Spleen (tissue), 7 donors: ENCODE measurements around the gene TROAP.

Experiments used
- POLR2A ChIP-seq, 3 donors: fragments of 450-650 bp; IDR thresholded peaks; one replicate each; pipeline ENCODE4 v1.5.1; 2017; ENCODE audit warnings: antibody characterized with exemption in 3 of 3, mild to moderate bottlenecking in 1 of 3
- POLR2AphosphoS5 ChIP-seq, 3 donors: sonication (generic); formaldehyde crosslinking; IDR thresholded peaks; one replicate each; pipeline ENCODE4 v1.5.1; 2017; ENCODE audit warnings: antibody characterized with exemption in 3 of 3
- TF ChIP-seq, protein P1 (sequence below), 11 experiments: fragments of 200-600 bp in 7 of 11; fragments of 450-650 bp in 4 of 11; sonication (generic) in 4 of 11; IDR thresholded peaks in 8 of 11; conservative IDR thresholded peaks in 3 of 11; 1 replicate in 7 of 11; 2 replicates in 4 of 11; pipeline versions ENCODE4 v1.4.0 to v1.8.0; 2016 to 2021; ENCODE audit warnings: antibody characterized with exemption in 11 of 11, inconsistent platforms in 4 of 11, mild to moderate bottlenecking in 1 of 11
- donor health status: DM: no; HTN: no; CAD: no; lungs with moderate emphysema.
- donor health status: DM: no; HTN: no; CAD: no.
- donor health status: DM: no; HTN: no; CAD: no.

DNA sequence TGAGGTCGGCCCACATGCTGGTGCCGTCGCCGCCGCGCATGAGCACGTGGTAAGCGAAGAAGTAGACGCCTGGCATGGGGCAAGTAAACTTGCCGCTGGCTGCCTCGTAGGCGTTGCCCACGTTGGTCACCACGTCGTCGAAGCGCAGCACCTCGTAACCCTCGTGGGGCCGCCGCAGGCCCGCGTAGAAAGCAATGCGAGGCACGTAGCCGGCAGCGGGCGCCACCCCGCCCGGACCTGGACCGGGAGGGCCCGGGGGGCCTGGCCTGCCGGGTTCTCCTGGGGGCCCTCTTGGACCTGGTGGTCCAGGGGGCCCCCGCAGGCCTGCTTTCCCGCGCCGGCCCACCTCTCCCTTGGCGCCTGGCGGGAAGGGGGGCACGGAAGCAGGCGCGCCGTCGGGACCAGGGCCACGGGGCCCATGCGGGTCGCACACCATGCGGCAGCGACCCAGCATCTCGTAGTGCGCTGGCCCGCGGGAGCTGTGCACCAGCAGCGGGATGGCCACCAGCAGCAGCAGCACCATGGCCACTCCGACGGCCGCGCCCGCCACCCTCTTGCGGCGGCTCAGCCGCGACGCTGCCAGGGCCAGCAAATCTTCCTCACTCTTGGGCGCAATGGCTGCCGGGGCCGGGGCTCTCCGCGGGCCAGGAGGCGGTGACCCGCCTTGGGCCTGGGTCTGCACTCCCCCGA lies 13.0 kb downstream of the TROAP start:
- TF ChIP-seq, protein P1, sequence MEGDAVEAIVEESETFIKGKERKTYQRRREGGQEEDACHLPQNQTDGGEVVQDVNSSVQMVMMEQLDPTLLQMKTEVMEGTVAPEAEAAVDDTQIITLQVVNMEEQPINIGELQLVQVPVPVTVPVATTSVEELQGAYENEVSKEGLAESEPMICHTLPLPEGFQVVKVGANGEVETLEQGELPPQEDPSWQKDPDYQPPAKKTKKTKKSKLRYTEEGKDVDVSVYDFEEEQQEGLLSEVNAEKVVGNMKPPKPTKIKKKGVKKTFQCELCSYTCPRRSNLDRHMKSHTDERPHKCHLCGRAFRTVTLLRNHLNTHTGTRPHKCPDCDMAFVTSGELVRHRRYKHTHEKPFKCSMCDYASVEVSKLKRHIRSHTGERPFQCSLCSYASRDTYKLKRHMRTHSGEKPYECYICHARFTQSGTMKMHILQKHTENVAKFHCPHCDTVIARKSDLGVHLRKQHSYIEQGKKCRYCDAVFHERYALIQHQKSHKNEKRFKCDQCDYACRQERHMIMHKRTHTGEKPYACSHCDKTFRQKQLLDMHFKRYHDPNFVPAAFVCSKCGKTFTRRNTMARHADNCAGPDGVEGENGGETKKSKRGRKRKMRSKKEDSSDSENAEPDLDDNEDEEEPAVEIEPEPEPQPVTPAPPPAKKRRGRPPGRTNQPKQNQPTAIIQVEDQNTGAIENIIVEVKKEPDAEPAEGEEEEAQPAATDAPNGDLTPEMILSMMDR (IDR thresholded peaks at IDR 0.05 in 8 of 11, conservative IDR thresholded peaks at IDR 0.05 in 3 of 11) = no peak
- TF ChIP-seq POLR2A (IDR thresholded peaks at IDR 0.05) (no peak), POLR2AphosphoS5 (IDR thresholded peaks at IDR 0.05) (no peak)
